ENCODE measurements around the gene SPO11.

DNA sequence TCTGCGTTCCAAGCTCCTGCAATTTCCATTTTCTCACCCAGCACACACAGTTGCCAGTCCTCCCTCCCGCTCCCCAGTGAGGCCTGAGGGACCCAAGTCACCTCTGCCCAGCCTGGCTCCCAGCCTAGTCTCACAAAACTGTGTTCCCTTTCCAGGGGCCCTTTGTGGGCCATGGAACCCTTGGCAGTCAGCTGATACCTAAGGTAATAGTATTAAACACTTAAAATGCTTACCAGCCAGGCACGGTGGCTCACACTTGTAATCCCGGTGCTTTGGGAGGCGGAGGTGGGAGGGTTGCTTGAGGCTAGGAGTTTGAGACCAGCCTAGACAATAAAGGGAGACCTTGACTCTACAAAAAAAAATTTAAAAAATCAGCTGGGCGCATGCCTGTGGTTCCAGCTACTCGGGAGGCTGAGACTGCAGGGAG, 58.4 kb downstream of the SPO11 start:
- TF ChIP-seq, protein P1, sequence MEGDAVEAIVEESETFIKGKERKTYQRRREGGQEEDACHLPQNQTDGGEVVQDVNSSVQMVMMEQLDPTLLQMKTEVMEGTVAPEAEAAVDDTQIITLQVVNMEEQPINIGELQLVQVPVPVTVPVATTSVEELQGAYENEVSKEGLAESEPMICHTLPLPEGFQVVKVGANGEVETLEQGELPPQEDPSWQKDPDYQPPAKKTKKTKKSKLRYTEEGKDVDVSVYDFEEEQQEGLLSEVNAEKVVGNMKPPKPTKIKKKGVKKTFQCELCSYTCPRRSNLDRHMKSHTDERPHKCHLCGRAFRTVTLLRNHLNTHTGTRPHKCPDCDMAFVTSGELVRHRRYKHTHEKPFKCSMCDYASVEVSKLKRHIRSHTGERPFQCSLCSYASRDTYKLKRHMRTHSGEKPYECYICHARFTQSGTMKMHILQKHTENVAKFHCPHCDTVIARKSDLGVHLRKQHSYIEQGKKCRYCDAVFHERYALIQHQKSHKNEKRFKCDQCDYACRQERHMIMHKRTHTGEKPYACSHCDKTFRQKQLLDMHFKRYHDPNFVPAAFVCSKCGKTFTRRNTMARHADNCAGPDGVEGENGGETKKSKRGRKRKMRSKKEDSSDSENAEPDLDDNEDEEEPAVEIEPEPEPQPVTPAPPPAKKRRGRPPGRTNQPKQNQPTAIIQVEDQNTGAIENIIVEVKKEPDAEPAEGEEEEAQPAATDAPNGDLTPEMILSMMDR (conservative IDR thresholded peaks at IDR 0.05), result no peak
- no peak for TF ChIP-seq EZH2 (IDR thresholded peaks at IDR 0.05; ENCODE audit: low read depth)
